NCI-H2227 (cell line): ENCODE data around the gene ZMYND19.
"Not testable (repeated sequence)": the region's sequence is repeated elsewhere in the genome, so short reads cannot be mapped to it uniquely, and the experiment has no call there.

Experiments
- DNase-seq: peaks from one replicate; lab custom pipeline; 2025; ENCODE audit not compliant: unreplicated experiment; lab: John Stamatoyannopoulos, UW

The ZMYND19 gene

DNA sequence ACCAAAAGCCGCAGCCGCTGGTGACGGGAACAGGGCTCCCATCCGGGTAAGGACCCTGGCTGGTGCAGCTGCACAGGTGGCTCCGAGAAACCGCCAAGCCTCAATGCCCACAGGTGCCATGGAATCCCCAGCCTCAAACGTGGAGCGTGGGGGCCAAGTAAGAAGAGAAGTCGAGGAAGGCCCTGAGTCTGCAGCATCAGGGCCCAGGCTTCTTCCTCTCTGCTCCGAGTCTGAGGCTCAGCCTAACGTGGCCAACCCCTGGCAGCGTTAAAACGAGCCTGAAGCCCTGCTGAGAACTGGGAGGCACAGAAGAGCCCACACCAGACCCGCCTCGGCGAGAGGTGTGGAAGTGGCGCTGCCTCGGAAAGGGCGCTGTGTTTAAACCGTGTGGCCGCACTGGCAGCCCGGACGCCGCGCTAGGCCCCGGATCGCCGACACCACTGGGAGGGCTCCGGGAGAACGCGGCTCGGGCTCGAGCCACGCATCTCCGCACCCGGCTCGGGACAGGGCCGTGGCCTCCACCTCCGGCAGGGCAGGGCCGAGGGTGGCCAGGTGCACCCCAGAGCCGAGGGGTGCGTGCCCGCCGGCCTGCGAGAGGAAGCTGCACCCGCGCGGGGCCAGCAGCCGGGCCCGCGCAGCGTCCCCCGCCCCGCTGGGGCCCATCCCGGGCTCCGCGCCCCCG is 730 bp downstream of the ZMYND19 start:
- DNase-seq, result no peak

- no peak for DNase-seq
These were observed 1.4 kb downstream of the ZMYND19 start for GRCh38 chr9:137588891-137589290.

DNA sequence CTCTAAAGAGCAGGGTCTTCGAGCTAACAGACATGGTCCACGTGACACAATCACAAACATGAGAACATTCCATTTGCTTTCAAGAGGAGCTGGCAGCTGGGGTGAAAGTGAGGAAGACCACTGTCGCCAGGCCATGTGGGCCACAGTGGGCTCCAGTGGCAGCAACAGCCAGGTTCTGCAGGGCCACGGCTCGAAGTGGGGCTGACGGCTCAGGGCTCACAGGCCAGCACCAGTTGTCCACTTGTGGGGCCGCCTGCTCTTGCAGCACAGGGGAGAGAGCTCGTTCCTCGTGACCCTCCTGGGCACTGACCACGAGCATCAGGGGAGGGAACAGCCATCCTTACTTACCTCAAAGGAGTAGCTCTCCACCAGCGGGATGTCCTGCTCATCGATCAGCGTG is 2.0 kb downstream of the ZMYND19 start:
- DNase-seq, result no peak

DNA sequence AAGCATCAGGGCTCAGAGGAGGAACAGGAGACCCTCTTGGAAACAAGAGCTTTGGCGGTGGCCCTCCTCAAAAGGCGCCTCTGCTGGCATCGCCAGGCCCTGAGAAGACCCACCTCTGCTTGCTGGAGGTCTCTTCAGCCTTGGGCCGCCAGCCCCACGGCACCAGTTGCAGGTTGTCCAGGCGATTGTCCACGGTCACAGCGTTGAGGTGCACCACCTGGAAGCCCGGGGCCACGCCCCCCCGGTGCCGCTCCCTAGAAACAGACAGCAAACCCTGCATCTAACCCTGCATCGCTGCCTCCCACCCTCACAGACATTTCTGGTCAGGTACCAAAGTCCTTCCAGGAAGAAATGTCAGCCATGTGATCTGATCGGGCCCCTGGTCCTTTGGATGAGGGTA is 3.5 kb downstream of the ZMYND19 start:
- no peak for DNase-seq

- no peak for DNase-seq
These were observed 6.4 kb downstream of the ZMYND19 start for GRCh38 chr9:137583957-137584356.

GRCh38 chr9:137583347-137583746 is 7.0 kb downstream of the ZMYND19 start:
- DNase-seq, result no peak

DNA sequence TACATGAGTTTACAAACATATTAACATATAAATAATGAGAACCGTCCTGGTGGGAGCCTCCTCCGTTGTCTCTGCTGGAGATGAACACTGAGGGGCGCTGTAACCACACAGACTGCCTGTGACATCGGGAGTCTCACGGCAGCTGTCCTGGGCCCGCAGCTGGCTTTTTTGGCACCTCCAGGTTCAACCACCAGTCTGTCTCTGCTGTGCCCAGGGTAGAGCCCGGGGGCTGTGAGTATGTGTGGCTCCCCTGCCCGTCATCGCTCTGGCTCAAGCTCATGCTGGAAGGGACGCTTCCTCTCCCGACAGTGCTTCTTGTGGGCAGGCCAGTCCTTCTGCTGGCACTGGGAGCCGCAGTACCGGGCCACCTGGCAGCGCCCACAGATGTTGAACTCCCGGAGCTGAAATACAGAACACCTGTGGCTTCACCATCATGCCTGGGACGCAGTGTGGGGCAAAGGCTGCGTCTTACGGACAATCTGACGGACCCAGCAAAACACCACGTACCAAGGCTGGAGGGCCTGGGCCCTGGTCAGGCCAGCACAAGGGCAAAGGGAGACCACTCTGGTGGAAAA is 7.9 kb downstream of the ZMYND19 start:
- no peak for DNase-seq

- no peak for DNase-seq
These were observed 8.7 kb downstream of the ZMYND19 start for GRCh38 chr9:137581361-137582285.

DNA sequence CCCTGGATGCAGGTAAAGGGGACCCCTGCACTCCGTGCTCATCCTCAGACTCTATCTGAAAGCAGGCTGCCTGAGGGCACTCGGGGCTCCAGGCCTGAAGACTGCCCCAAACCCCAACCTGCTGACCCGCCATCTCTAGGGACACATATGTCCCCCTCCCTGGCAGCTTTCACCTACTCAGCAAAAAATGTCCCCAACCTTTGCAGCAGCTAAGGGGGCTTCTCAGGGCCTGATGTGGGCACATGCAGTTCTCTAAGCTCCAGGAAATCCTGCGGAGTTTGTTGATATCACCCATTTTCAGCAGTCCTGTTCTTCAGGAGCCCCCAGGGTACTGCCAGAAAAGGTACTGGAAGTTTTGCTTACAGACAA is 9.4 kb downstream of the ZMYND19 start:
- DNase-seq, result no peak

GRCh38 chr9:137580209-137580953 is 9.9 kb downstream of the ZMYND19 start:
- DNase-seq, result peak; percentile 17

DNA sequence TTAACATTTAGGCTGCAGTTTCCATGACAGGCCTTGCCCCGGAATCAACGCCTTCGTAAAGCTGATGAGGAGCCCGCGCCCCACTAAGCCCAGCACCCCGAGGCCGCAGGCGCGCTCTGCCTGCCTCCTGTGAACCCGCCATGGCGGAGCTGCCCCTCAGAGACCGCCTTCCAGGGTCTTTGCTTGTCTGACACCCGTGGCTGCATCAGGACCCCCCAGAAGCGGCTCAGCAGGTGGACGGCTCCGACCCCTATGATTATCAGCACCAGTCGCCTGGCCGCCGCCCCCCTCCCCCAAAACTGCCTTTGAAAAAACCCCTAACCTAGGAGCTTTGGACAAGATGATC is 11.1 kb downstream of the ZMYND19 start:
- DNase-seq, result no peak

- peak; percentile 94 for DNase-seq
These were observed 11.6 kb downstream of the ZMYND19 start, which contains the start of gene DPH7 for GRCh38 chr9:137578518-137579258. DPH7 (minus strand) TSS chr9:137578925; CDS start chr9:137578777, 148 bp downstream.

DNA sequence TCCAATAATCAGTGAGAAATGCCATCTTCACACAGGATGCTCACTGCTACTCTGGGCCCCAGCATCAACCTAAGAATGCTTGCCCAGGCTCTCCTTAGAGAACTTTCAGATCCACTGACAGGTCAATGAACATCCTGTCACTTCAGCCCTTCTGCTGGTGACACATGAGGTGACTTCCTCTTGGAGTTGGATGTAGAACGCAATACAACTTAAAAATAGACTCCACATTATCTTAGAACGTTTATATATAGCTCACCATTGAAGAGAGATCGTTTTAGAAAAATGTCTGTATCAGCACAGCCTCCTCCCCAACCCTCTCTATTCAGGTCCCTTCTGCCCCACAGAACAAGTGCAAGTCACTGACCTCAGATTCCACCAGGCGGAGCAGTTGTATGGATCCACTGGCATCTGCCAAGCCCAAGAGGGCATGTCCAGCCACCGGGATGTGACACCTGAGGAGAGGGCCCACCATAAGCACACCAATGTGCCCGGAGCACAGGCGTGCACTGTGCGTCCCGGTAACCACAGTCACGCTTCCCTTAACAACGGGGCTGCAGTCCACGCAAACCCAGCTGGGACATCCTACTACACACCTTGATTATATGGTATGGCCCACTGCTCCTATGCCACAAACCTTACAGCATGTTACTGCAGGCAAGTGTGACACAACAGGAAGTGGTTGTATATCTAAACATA is 14.4 kb downstream of the ZMYND19 start:
- DNase-seq, result no peak

DNA sequence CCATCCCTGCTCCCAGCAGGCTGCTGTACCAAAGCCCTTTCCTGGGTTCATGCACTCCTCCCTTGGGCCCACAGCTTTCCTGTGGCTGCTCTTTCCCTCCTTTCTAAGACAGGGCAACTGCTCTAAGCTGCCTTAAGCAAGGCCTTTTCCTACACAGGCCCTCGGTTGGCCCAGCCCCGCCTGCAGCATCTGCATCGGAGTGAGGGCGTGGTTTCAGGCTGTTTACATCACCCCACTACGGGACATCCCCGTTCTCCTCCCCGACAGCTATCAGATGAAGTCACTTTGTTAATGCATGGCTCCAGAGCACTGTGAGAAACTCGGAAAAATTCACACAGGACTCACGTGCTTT is 15.0 kb downstream of the ZMYND19 start:
- no peak for DNase-seq

DNA sequence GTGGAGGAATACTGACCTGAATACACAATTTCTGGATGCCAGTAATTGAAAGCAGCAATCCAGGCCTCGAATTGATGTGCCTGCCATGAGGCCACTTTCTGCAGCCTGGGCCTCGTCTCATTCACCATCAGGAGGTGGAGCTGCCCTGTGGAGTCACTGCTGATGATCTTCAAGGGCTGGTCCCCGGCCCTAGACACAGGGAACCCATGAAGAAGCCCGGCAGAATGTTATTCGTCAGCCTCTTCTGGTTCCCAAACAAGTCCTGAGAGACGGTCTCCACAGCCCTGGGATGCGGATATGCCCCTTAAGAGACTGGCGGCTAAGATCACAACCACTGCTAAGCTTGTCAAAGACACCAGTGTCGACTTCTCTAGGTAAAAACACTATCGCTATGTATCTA is 16.1 kb downstream of the ZMYND19 start:
- DNase-seq, result no peak

GRCh38 chr9:137570566-137570965 is 19.7 kb downstream of the ZMYND19 start:
- DNase-seq, result no peak

DNA sequence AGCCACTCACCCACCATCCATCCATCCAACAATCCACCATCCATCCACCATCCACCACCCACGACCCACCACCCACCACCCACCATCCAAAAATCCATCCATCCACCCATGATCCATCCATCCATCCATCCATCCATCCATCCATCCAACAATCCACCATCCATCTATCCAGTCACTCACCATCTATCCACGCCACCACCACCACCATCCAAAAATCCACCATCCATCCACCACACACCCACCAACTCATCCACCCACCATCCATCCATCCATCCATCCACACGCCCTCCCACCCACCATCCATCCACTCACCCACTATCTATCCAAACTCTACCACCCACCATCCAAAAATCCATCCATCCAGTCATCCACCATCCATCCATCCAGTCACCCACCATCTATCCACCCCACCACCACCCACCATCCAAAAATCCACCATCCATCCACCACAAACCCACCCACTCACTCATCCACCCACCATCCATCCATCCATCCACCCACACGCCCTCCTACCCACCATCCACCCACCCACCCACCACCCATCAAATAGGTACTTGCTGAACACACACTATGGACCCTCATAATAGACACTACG is 20.6 kb downstream of the ZMYND19 start:
- no peak for DNase-seq

DNA sequence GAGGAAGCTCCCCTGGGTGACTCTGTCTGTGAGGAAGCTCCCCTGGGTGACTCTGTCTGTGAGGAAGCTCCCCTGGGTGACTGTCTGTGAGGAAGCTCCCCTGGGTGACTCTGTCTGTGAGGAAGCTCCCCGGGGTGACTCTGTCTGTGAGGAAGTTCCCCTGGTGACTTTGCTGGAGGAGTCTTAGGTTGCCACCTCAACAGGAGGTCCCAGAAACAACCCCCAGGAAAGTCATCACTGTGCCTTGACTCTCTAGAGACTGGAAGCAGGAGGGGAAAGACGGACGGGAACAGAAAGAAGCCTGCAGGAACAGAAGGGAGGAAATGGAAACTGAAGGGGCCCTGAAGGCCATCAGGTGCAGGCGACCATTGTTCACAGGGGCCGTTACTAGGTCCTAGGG is 21.9 kb downstream of the ZMYND19 start:
- DNase-seq, result not testable (repeated sequence)

- DNase-seq, result no peak
These were observed 25.4 kb downstream of the ZMYND19 start for GRCh38 chr9:137564817-137565411.
